Smooth muscle cell (in vitro differentiated cells): ENCODE measurements around the gene FTSJ1. TPM values are rescaled to one million over a fixed set of nuclear protein-coding genes. Genes with fewer than 3 reads are reported as not detected.

Experiments
- DNase-seq: peaks from one replicate; lab custom pipeline; 2025; ENCODE audit not compliant: unreplicated experiment; lab: John Stamatoyannopoulos, UW
- H2AFZ ChIP-seq: fragments of 200-600 bp; sonication (generic); 2 replicates; pipeline ENCODE4 v1.6.0; 2016; ENCODE audit warnings: antibody characterized with exemption, low read depth, mild to moderate bottlenecking
- H3F3A ChIP-seq: fragments of 200-600 bp; sonication (generic); 2 replicates; pipeline ENCODE4 v1.6.0; 2017; ENCODE audit warnings: antibody characterized with exemption, low read depth
- H3K27ac ChIP-seq: fragments of 200-600 bp; sonication (generic); 2 replicates; pipeline ENCODE4 v1.5.1; 2016; ENCODE audit warnings: low read depth, mild to moderate bottlenecking
- H3K27me3 ChIP-seq: fragments of 200-600 bp; sonication (generic); 2 replicates; pipeline ENCODE4 v1.6.1; 2016; ENCODE audit warnings: low read depth, mild to moderate bottlenecking
- H3K36me3 ChIP-seq: fragments of 200-600 bp; sonication (generic); 2 replicates; pipeline ENCODE4 v1.5.1; 2016; ENCODE audit warnings: low read depth
- H3K4me1 ChIP-seq: fragments of 200-600 bp; sonication (generic); 2 replicates; pipeline ENCODE4 v1.5.1; 2016; ENCODE audit warnings: low read depth
- H3K4me2 ChIP-seq: fragments of 200-600 bp; sonication (generic); 2 replicates; pipeline ENCODE4 v1.6.0; 2016; ENCODE audit warnings: mild to moderate bottlenecking
- H3K4me3 ChIP-seq: fragments of 200-600 bp; sonication (generic); 2 replicates; pipeline ENCODE4 v1.5.1; 2016; ENCODE audit warnings: mild to moderate bottlenecking
- H3K79me2 ChIP-seq: fragments of 200-600 bp; sonication (generic); 2 replicates; pipeline ENCODE4 v1.6.0; 2016; ENCODE audit warnings: low read depth, mild to moderate bottlenecking
- H3K9ac ChIP-seq: fragments of 200-600 bp; sonication (generic); 2 replicates; pipeline ENCODE4 v1.6.0; 2016; ENCODE audit warnings: low read depth
- H3K9me3 ChIP-seq: fragments of 200-600 bp; sonication (generic); replicated peaks from 2 replicates; pipeline ENCODE4 v1.5.1; 2016; ENCODE audit warnings: low read depth
- H4K20me1 ChIP-seq: fragments of 200-600 bp; sonication (generic); 2 replicates; pipeline ENCODE4 v1.6.0; 2016; ENCODE audit warnings: low read depth
- WGBS: methylation state at CpG from one replicate; pipeline ENCODE4 v1.1.7; 2016; ENCODE audit warnings: low lambda C conversion rate; 5-methylcytosine and 5-hydroxymethylcytosine counted together
- polyA plus RNA-seq: library from polyadenylated mRNA; unstranded; fragments of >200 nt; fragmentation: Nextera tagmentation; extraction: Ambion mirVana; gene quantifications from 2 replicates; pipeline ENCODE4 v1.2.1, GENCODE V29; 2016
- total RNA-seq: library from RNA; depleted of rRNA; stranded (reverse); fragments of >200 nt; gene quantifications from 2 replicates; pipeline ENCODE4 v1.2.3, GENCODE V29; 2014
- TF ChIP-seq, protein P1 (sequence below): fragments of 200-600 bp; sonication (generic); IDR thresholded peaks from 2 replicates; pipeline ENCODE4 v1.5.1; 2017; ENCODE audit warnings: borderline replicate concordance, mild to moderate bottlenecking, antibody characterized with exemption; ENCODE audit not compliant: insufficient read depth, poor library complexity, severe bottlenecking

FTSJ1 gene
- total and polyA plus RNA-seq, 2 experiments from 2014 or later, result 60.6 to 80.8 TPM

- Histone ChIP-seq H3K79me2 (peaks cover 15% of the 10 kb centered on the region), H3K36me3 (no peaks in the 10 kb centered on the region), H3K27ac (no peak overlapping the region), H2AFZ (no peak overlapping the region), H3K4me2 (no peak overlapping the region), H3K27me3 (no peaks in the 10 kb centered on the region), H3K9ac (no peak overlapping the region), H3K4me3 (no peak overlapping the region), H3F3A (no peaks in the 10 kb centered on the region), H3K9me3 (no peaks in the 10 kb centered on the region), H4K20me1 (no peaks in the 10 kb centered on the region), H3K4me1 (no peaks in the 10 kb centered on the region)
- WGBS, result 74% methylated on average over 8 of the region's 8 CpGs
- TF ChIP-seq, protein P1, sequence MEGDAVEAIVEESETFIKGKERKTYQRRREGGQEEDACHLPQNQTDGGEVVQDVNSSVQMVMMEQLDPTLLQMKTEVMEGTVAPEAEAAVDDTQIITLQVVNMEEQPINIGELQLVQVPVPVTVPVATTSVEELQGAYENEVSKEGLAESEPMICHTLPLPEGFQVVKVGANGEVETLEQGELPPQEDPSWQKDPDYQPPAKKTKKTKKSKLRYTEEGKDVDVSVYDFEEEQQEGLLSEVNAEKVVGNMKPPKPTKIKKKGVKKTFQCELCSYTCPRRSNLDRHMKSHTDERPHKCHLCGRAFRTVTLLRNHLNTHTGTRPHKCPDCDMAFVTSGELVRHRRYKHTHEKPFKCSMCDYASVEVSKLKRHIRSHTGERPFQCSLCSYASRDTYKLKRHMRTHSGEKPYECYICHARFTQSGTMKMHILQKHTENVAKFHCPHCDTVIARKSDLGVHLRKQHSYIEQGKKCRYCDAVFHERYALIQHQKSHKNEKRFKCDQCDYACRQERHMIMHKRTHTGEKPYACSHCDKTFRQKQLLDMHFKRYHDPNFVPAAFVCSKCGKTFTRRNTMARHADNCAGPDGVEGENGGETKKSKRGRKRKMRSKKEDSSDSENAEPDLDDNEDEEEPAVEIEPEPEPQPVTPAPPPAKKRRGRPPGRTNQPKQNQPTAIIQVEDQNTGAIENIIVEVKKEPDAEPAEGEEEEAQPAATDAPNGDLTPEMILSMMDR, result no peak
- DNase-seq, result no peak
These were observed 4.5 kb upstream of the FTSJ1 start for GRCh38 chrX:48471504-48471903.

- H3K4me1 ChIP-seq, result no peaks in the 10 kb centered on the region
- no peaks in the 10 kb centered on the region for H3F3A ChIP-seq
- TF ChIP-seq, protein P1, result no peak
- H3K36me3 ChIP-seq, result no peaks in the 10 kb centered on the region
- no peak overlapping the region for H3K4me2 ChIP-seq
- DNase-seq, result no peak
- no peak overlapping the region for H3K9ac ChIP-seq
- H3K79me2 ChIP-seq, result peaks cover 22% of the 10 kb centered on the region
- no peak overlapping the region for H2AFZ ChIP-seq
- H3K4me3 ChIP-seq, result no peak overlapping the region
- no peaks in the 10 kb centered on the region for H4K20me1 ChIP-seq
- H3K27me3 ChIP-seq, result no peaks in the 10 kb centered on the region
- 86% methylated on average over 9 of the region's 9 CpGs for WGBS
- H3K27ac ChIP-seq, result no peak overlapping the region
- no peaks in the 10 kb centered on the region for H3K9me3 ChIP-seq
These were observed 3.8 kb upstream of the FTSJ1 start for GRCh38 chrX:48472225-48472624.

GRCh38 chrX:48472851-48473703 lies 2.9 kb upstream of the FTSJ1 start:
- Histone ChIP-seq H3K4me1 (no peaks in the 10 kb centered on the region), H3K4me2 (no peak overlapping the region), H3K9ac (no peak overlapping the region), H3K27me3 (no peaks in the 10 kb centered on the region), H4K20me1 (no peaks in the 10 kb centered on the region), H3K27ac (no peak overlapping the region), H2AFZ (no peak overlapping the region), H3K36me3 (no peaks in the 10 kb centered on the region), H3K79me2 (peaks cover 23% of the 10 kb centered on the region), H3F3A (no peaks in the 10 kb centered on the region), H3K9me3 (no peaks in the 10 kb centered on the region), H3K4me3 (no peak overlapping the region)
- no peak for DNase-seq
- TF ChIP-seq, protein P1, result no peak
- WGBS, result 50% methylated on average over 12 of the region's 12 CpGs

- Histone ChIP-seq H3K79me2 (peaks cover 23% of the 10 kb centered on the region), H3K4me3 (no peak overlapping the region), H3K9ac (no peak overlapping the region), H3K4me1 (no peaks in the 10 kb centered on the region), H3K27ac (no peak overlapping the region), H4K20me1 (no peaks in the 10 kb centered on the region), H3K27me3 (no peaks in the 10 kb centered on the region), H3K9me3 (no peaks in the 10 kb centered on the region), H3K36me3 (no peaks in the 10 kb centered on the region), H3K4me2 (no peak overlapping the region), H3F3A (no peaks in the 10 kb centered on the region), H2AFZ (no peak overlapping the region)
- DNase-seq, result no peak
- WGBS, result 66% methylated on average over 9 of the region's 9 CpGs
- TF ChIP-seq, protein P1, result no peak
These were observed 2.4 kb upstream of the FTSJ1 start for GRCh38 chrX:48473704-48473990.
